Spleen (tissue), 11 donors: ENCODE results near the gene RPS10. TPM values are rescaled to one million over a fixed set of nuclear protein-coding genes. Genes with fewer than 3 reads are reported as not detected.

Experiments
- DNase-seq: peaks from one replicate; pipeline ENCODE4 v3.0.0-alpha.2; 2020
- H3K27ac ChIP-seq, 8 donors: fragments of 200-600 bp; sonication (generic) in 7 of 8; 1 replicate in 4 of 8; 2 replicates in 4 of 8; pipeline versions ENCODE4 v1.5.0 to v1.8.0; 2016 to 2021; ENCODE audit warnings: inconsistent platforms in 4 of 8, mild to moderate bottlenecking in 4 of 8, moderate library complexity in 1 of 8
- H3K27me3 ChIP-seq, 7 donors: fragments of 200-600 bp; sonication (generic) in 6 of 7; replicated peaks in 1 of 7; 1 replicate in 4 of 7; 2 replicates in 3 of 7; pipeline versions ENCODE4 v1.5.0 to v1.8.0; 2016 to 2021; ENCODE audit warnings: inconsistent platforms in 3 of 7, mild to moderate bottlenecking in 1 of 7
- H3K36me3 ChIP-seq, 6 donors: fragments of 200-600 bp; sonication (generic) in 5 of 6; 1 replicate in 4 of 6; 2 replicates in 2 of 6; pipeline versions ENCODE4 v1.5.0 to v1.8.0; 2016 to 2021; ENCODE audit warnings: inconsistent platforms in 2 of 6
- H3K4me1 ChIP-seq, 6 donors: fragments of 200-600 bp; sonication (generic) in 5 of 6; 1 replicate in 3 of 6; 2 replicates in 3 of 6; pipeline versions ENCODE4 v1.5.0 to v1.8.0; 2016 to 2021; ENCODE audit warnings: inconsistent platforms in 3 of 6
- H3K4me3 ChIP-seq, 8 donors: fragments of 200-600 bp; sonication (generic) in 7 of 8; 1 replicate in 4 of 8; 2 replicates in 4 of 8; pipeline versions ENCODE4 v1.5.0 to v1.8.0; 2016 to 2021; ENCODE audit warnings: inconsistent platforms in 4 of 8, mild to moderate bottlenecking in 4 of 8, moderate library complexity in 2 of 8
- H3K9me3 ChIP-seq, 8 donors: fragments of 200-600 bp; sonication (generic) in 7 of 8; 1 replicate in 4 of 8; 2 replicates in 4 of 8; pipeline versions ENCODE4 v1.5.0 to v1.8.0; 2016 to 2021; ENCODE audit warnings: inconsistent platforms in 4 of 8
- POLR2A ChIP-seq, 3 donors: fragments of 450-650 bp; IDR thresholded peaks; one replicate each; pipeline ENCODE4 v1.5.1; 2017; ENCODE audit warnings: antibody characterized with exemption in 3 of 3, mild to moderate bottlenecking in 1 of 3
- POLR2AphosphoS5 ChIP-seq, 3 donors: sonication (generic); formaldehyde crosslinking; IDR thresholded peaks; one replicate each; pipeline ENCODE4 v1.5.1; 2017; ENCODE audit warnings: antibody characterized with exemption in 3 of 3
- WGBS, 5 donors: extraction: QIAGEN DNeasy Blood & Tissue Kit in 3 of 5; methylation state at CpG; one replicate each; pipeline versions ENCODE4 v1.1.5 to v1.1.7; 2013 to 2018; 5-methylcytosine and 5-hydroxymethylcytosine counted together
- intact Hi-C: fragments of 100-400 bp; cut with DNase I; formaldehyde crosslinking; loops from one replicate; pipeline ENCODE4 v1.15.0; 2023; ENCODE audit warnings: low total_unique reads
- polyA plus RNA-seq, 3 donors: library from polyadenylated mRNA; stranded (reverse); fragments of 200-250 nt; gene quantifications; one replicate each; pipeline ENCODE4 v1.2.1, GENCODE V29; 2013
- total RNA-seq, 7 donors: library from RNA; depleted of rRNA in 3 of 7; stranded (reverse); fragments of >200 nt in 3 of 7; fragmentation: NEBNext Ultra II Directional in 4 of 7; extraction: Animal tissue kit (Norgen Biotek cat#: 25700) in 4 of 7; gene quantifications; one replicate each; pipeline versions ENCODE4 v1.1.0 to v1.2.1, GENCODE V29; 2016 to 2021
- TF ChIP-seq, protein P1 (sequence below), 11 experiments: fragments of 200-600 bp in 7 of 11; fragments of 450-650 bp in 4 of 11; sonication (generic) in 4 of 11; IDR thresholded peaks in 8 of 11; conservative IDR thresholded peaks in 3 of 11; 1 replicate in 7 of 11; 2 replicates in 4 of 11; pipeline versions ENCODE4 v1.4.0 to v1.8.0; 2016 to 2021; ENCODE audit warnings: antibody characterized with exemption in 11 of 11, inconsistent platforms in 4 of 11, mild to moderate bottlenecking in 1 of 11
- donor health status: healthy with polysubstance abuse.
- donor health status: DM: no; HTN: no; CAD: no; lungs with moderate emphysema.
- donor health status: DM: no; HTN: no; CAD: no.
- donor health status: Bipolar disorder and iron deficiency.
- donor health status: healthy.
- donor health status: DM: no; HTN: no; CAD: no.
- donor health status: DM: yes; HTN: yes; CAD: no.

Gene RPS10
- total and polyA plus RNA-seq, 10 donors: 1,033 to 4,934 (median 1,663) TPM

DNA sequence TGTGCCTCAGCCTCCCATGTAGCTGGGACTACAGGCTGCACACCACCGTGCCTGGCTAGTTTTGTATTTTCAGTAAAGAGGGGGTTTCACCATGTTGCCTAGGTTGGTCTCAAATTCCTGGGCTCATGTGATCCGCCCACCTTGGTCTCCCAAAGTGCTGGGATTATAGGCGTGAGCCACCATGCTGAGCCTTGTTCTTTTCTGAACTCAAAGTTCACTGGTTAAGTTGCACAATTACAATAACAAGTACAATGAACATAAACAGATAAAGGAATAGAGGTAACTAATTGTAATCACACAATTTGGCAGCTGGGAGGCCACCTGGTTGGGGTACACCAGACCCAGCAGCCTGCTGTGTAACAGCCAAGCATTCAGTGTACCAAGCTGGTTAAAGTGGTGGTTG, 40.1 kb downstream of the RPS10 start:
- H3K4me1 ChIP-seq: peaks cover 8 to 90% (median 49%) of the 10 kb centered on the region in 6 donors
- no peaks in the 10 kb centered on the region for H3K9me3 ChIP-seq
- intact Hi-C loops: no loop called here
- DNase-seq: no peak
- TF ChIP-seq POLR2AphosphoS5 (IDR thresholded peaks at IDR 0.05) (no peak), POLR2A (IDR thresholded peaks at IDR 0.05) (no peak)
- TF ChIP-seq, protein P1, sequence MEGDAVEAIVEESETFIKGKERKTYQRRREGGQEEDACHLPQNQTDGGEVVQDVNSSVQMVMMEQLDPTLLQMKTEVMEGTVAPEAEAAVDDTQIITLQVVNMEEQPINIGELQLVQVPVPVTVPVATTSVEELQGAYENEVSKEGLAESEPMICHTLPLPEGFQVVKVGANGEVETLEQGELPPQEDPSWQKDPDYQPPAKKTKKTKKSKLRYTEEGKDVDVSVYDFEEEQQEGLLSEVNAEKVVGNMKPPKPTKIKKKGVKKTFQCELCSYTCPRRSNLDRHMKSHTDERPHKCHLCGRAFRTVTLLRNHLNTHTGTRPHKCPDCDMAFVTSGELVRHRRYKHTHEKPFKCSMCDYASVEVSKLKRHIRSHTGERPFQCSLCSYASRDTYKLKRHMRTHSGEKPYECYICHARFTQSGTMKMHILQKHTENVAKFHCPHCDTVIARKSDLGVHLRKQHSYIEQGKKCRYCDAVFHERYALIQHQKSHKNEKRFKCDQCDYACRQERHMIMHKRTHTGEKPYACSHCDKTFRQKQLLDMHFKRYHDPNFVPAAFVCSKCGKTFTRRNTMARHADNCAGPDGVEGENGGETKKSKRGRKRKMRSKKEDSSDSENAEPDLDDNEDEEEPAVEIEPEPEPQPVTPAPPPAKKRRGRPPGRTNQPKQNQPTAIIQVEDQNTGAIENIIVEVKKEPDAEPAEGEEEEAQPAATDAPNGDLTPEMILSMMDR (IDR thresholded peaks at IDR 0.05 in 8 of 11, conservative IDR thresholded peaks at IDR 0.05 in 3 of 11): no peak
- H3K27me3 ChIP-seq: no peaks in the 10 kb centered on the region
- H3K36me3 ChIP-seq: peaks cover 0 to 5% (median 0%) of the 10 kb centered on the region in 6 donors
- WGBS, 5 donors: 91 to 99% (median 92%) methylated on average over 3 of the region's 3 CpGs
- no peak overlapping the region for H3K4me3 ChIP-seq
- H3K27ac ChIP-seq: no peak overlapping the region

DNA sequence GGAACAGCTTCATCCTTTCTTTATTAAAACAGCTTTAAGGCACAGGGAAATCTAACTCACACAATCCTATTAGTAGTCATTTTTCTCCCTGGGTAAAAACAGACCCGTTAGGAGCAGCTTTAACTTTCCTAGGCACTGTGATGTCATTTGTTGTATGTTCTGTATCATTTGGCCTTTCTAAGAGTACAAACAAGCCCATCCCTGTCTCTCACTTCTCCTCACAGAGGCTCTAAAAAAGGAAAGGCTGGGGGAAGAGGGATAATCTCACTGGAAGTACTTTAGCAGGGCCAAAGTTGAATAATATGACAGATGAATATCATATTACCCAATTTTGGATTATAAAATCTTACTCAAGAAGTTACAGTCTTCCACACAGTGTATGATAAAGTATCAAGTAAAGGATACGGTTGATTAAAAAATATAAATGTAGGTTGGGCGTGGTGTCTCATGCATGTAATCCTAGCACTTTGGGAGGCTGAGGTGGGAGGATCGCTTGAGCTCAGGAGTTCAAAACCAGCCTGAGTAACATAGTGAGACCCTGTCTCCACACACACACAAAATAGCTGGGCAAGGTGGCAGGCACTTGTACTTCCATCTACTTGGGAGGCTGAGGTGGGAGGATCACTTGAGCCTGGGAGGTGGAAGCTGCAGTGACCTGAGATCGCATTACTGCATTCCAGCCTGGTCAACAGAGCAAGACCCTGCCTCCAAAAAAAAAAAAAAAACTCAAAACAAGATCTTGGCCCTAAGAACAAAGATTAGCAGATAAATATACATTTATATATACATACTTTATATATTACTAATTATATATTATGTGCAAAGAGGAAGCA, 41.3 kb downstream of the RPS10 start:
- peak overlapping the region in 3 of 8 donors; percentile 15 to 37 (median 34) for H3K27ac ChIP-seq

DNA sequence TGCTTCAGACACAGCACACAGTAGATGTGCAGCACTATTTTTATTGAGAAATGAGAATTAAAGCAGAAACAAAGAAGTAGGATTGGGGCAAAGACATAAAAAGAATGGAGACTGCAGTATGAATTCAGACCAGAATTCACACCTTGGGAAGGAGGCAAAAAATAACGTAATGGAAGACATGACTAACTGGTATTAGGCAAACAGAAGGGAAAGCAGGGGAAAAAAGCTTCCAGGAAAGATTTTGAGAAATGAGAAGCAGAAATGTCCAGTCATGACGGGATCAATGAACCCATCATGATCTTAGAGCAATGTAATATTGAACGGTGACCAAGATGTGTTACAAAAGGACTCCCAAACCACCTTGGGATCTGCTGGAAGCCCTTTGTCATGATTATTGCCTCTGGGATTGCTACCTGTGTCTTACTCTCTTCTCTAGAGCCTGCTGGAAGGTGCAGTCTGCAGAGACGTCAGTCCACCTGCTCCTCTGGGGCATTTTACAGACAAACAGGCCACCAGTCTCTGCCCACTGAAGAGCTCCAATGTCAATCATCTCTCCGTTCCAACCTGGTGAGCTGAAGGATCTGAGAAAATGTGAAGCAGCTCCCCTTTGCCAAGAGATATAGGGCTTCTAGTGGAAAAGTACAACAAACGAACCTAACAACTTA, 42.1 kb downstream of the RPS10 start:
- Histone ChIP-seq H3K9me3 (no peaks in the 10 kb centered on the region), H3K27ac (peak overlapping the region in 3 of 8 donors; percentile 15 to 37 (median 34)), H3K36me3 (peaks cover 0 to 15% (median 0%) of the 10 kb centered on the region in 6 donors), H3K4me3 (no peak overlapping the region), H3K27me3 (no peaks in the 10 kb centered on the region), H3K4me1 (peaks cover 3 to 80% (median 35%) of the 10 kb centered on the region in 6 donors)
- WGBS, 5 donors: 76 to 87% (median 82%) methylated on average over 6 of the region's 6 CpGs
- DNase-seq: no peak
- intact Hi-C loops: no loop called here
- TF ChIP-seq POLR2A (IDR thresholded peaks at IDR 0.05): no peak
- no peak for TF ChIP-seq POLR2AphosphoS5 (IDR thresholded peaks at IDR 0.05)
- TF ChIP-seq, protein P1 (IDR thresholded peaks at IDR 0.05 in 8 of 11, conservative IDR thresholded peaks at IDR 0.05 in 3 of 11): no peak

More for the DNA sequence above, 41.3 kb downstream of the RPS10 start:
- peaks cover 3 to 87% (median 38%) of the 10 kb centered on the region in 6 donors for H3K4me1 ChIP-seq
- TF ChIP-seq, protein P1 (IDR thresholded peaks at IDR 0.05 in 8 of 11, conservative IDR thresholded peaks at IDR 0.05 in 3 of 11): no peak
- TF ChIP-seq POLR2A (IDR thresholded peaks at IDR 0.05) (no peak), POLR2AphosphoS5 (IDR thresholded peaks at IDR 0.05) (no peak)
- DNase-seq: no peak
- no peaks in the 10 kb centered on the region for H3K27me3 ChIP-seq
- H3K4me3 ChIP-seq: no peak overlapping the region
- WGBS, 5 donors: 83 to 91% (median 87%) methylated on average over 5 of the region's 5 CpGs
- no peaks in the 10 kb centered on the region for H3K9me3 ChIP-seq
- intact Hi-C loops: no loop called here
- peaks cover 0 to 9% (median 0%) of the 10 kb centered on the region in 6 donors for H3K36me3 ChIP-seq

DNA sequence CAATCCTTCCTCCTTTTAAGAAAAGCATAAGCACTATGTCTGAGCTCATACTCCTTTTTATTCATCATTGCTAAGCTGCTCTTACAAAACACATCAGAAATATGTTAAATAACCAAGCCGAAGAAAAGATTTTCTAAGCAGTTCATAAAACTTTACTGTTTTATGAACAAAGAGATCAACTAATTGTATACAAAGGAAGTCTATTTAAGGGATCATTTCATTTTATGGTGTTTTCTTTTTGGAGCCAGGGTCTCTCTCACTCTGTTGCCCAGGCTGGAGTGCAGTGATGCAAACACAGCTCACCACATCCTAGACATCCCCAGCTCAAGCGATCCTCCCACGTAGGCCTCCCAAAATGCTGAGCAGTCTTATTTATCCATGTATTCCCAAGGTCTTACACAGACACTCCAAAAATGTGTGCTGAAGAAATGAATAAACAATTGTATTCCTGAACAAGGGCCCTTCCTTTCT, 42.7 kb downstream of the RPS10 start:
- Histone ChIP-seq H3K36me3 (peaks cover 0 to 15% (median 0%) of the 10 kb centered on the region in 6 donors), H3K27ac (peak overlapping the region in 3 of 8 donors; percentile 13 to 34 (median 15)), H3K4me3 (no peak overlapping the region), H3K9me3 (no peaks in the 10 kb centered on the region), H3K27me3 (no peaks in the 10 kb centered on the region), H3K4me1 (peaks cover 3 to 79% (median 30%) of the 10 kb centered on the region in 6 donors)
- no peak for DNase-seq
- TF ChIP-seq POLR2AphosphoS5 (IDR thresholded peaks at IDR 0.05): no peak
- no peak for TF ChIP-seq POLR2A (IDR thresholded peaks at IDR 0.05)
- TF ChIP-seq, protein P1 (IDR thresholded peaks at IDR 0.05 in 8 of 11, conservative IDR thresholded peaks at IDR 0.05 in 3 of 11): no peak
- intact Hi-C loops: no loop called here
- 46 to 78% (median 57%) methylated on average over 3 of the region's 3 CpGs for WGBS, 5 donors
